ENCODE data around the gene TGFBR3. TPM values are rescaled to one million over a fixed set of nuclear protein-coding genes. Genes with fewer than 3 reads are reported as not detected.

TGFBR3 gene
- total RNA-seq, 4 donors from 2014 or later: 16.3 to 90.0 (median 54.7) TPM

GRCh38 chr1:91736715-91737615 is 149.0 kb downstream of the TGFBR3 start:
- Histone ChIP-seq H3K27me3 (no peaks in the 10 kb centered on the region), H3K9me3 (no peaks in the 10 kb centered on the region), H3K4me1 (peaks cover 0 to 22% (median 0%) of the 10 kb centered on the region in 4 donors), H3K36me3 (no peaks in the 10 kb centered on the region), H3K27ac (peak overlapping the region; percentile 3 to 80 (median 34)), H3K4me3 (no peak overlapping the region)
- TF ChIP-seq POLR2A (IDR thresholded peaks at IDR 0.05) (no peak), CTCF (IDR thresholded peaks at IDR 0.05) (no peak)
- no peak for DNase-seq

GRCh38 chr1:91736146-91736714 is 149.7 kb downstream of the TGFBR3 start:
- no peaks in the 10 kb centered on the region for H3K27me3 ChIP-seq
- DNase-seq: no peak
- H3K4me1 ChIP-seq: peaks cover 0 to 28% (median 3%) of the 10 kb centered on the region in 4 donors
- peak overlapping the region in 3 of 4 donors; percentile 3 to 80 (median 62) for H3K27ac ChIP-seq
- H3K9me3 ChIP-seq: no peaks in the 10 kb centered on the region
- TF ChIP-seq CTCF (IDR thresholded peaks at IDR 0.05): no peak
- TF ChIP-seq POLR2A (IDR thresholded peaks at IDR 0.05): no peak
- no peak overlapping the region for H3K4me3 ChIP-seq
- no peaks in the 10 kb centered on the region for H3K36me3 ChIP-seq

- TF ChIP-seq CTCF (IDR thresholded peaks at IDR 0.05) (no peak), POLR2A (IDR thresholded peaks at IDR 0.05) (no peak)
- Histone ChIP-seq H3K9me3 (no peaks in the 10 kb centered on the region), H3K27ac (peak overlapping the region in 2 of 4 donors; percentile 62 to 80), H3K4me3 (no peak overlapping the region), H3K36me3 (no peaks in the 10 kb centered on the region), H3K4me1 (peaks cover 0 to 31% (median 3%) of the 10 kb centered on the region in 4 donors), H3K27me3 (no peaks in the 10 kb centered on the region)
- no peak for DNase-seq
Observed at GRCh38 chr1:91735266-91735845, 150.6 kb downstream of the TGFBR3 start.

GRCh38 chr1:91734761-91735160 is 151.2 kb downstream of the TGFBR3 start:
- H3K36me3 ChIP-seq: no peaks in the 10 kb centered on the region
- H3K27me3 ChIP-seq: no peaks in the 10 kb centered on the region
- no peak for TF ChIP-seq CTCF (IDR thresholded peaks at IDR 0.05)
- TF ChIP-seq POLR2A (IDR thresholded peaks at IDR 0.05): no peak
- H3K27ac ChIP-seq: no peak overlapping the region
- H3K4me1 ChIP-seq: peaks cover 0 to 31% (median 3%) of the 10 kb centered on the region in 4 donors
- no peaks in the 10 kb centered on the region for H3K9me3 ChIP-seq
- H3K4me3 ChIP-seq: no peak overlapping the region
- DNase-seq: no peak

GRCh38 chr1:91733108-91733710 is 152.7 kb downstream of the TGFBR3 start:
- Histone ChIP-seq H3K9me3 (no peaks in the 10 kb centered on the region), H3K4me1 (peaks cover 0 to 31% (median 3%) of the 10 kb centered on the region in 4 donors), H3K27ac (peak overlapping the region in 2 of 4 donors; percentile 12 to 60), H3K27me3 (no peaks in the 10 kb centered on the region), H3K36me3 (no peaks in the 10 kb centered on the region), H3K4me3 (no peak overlapping the region)
- DNase-seq: no peak
- TF ChIP-seq CTCF (IDR thresholded peaks at IDR 0.05) (no peak), POLR2A (IDR thresholded peaks at IDR 0.05) (no peak)

All from Peyer's patch (tissue), 4 donors.